NCI-H1048 (cell line): ENCODE results near the gene RNPS1.
"Not testable (repeated sequence)": the region's sequence is repeated elsewhere in the genome, so short reads cannot be mapped to it uniquely, and the experiment has no call there.

Experiments
- DNase-seq: peaks from one replicate; lab custom pipeline; 2025; lab: John Stamatoyannopoulos, UW

Gene RNPS1

GRCh38 chr16:2256531-2257140 lies 11.3 kb downstream of the RNPS1 start:
- no peak for DNase-seq

GRCh38 chr16:2253293-2253692 lies 14.6 kb downstream of the RNPS1 start:
- no peak for DNase-seq

GRCh38 chr16:2252806-2253148 lies 15.1 kb downstream of the RNPS1 start:
- DNase-seq: no peak

GRCh38 chr16:2251296-2252111 lies 16.4 kb downstream of the RNPS1 start, which contains the start of gene ECI1:
ECI1 (minus strand) TSS chr16:2251587; CDS start chr16:2251566, 21 bp downstream.
- no peak for DNase-seq

GRCh38 chr16:2250652-2251295 lies 17.2 kb downstream of the RNPS1 start:
- no peak for DNase-seq

GRCh38 chr16:2246301-2246885 lies 21.5 kb downstream of the RNPS1 start:
- DNase-seq: no peak

GRCh38 chr16:2244926-2245795 lies 22.8 kb downstream of the RNPS1 start:
- DNase-seq: no peak

- no peak for DNase-seq
These were observed 23.6 kb downstream of the RNPS1 start for GRCh38 chr16:2244301-2244700.

GRCh38 chr16:2243781-2244180 lies 24.1 kb downstream of the RNPS1 start:
- DNase-seq: no peak

- no peak for DNase-seq
These were observed 24.8 kb downstream of the RNPS1 start for GRCh38 chr16:2243031-2243528.

- DNase-seq: no peak
These were observed 25.3 kb downstream of the RNPS1 start for GRCh38 chr16:2242598-2242997.

GRCh38 chr16:2240331-2240730 lies 27.6 kb downstream of the RNPS1 start:
- DNase-seq: not testable (repeated sequence)

GRCh38 chr16:2238838-2239675 lies 28.9 kb downstream of the RNPS1 start:
- DNase-seq: no peak

GRCh38 chr16:2238150-2238837 lies 29.6 kb downstream of the RNPS1 start:
- DNase-seq: no peak

- DNase-seq: no peak
These were observed 30.3 kb downstream of the RNPS1 start for GRCh38 chr16:2237493-2238149.

GRCh38 chr16:2237102-2237482 lies 30.8 kb downstream of the RNPS1 start:
- DNase-seq: no peak

GRCh38 chr16:2236337-2237101 lies 31.4 kb downstream of the RNPS1 start, which contains the start of gene DNASE1L2:
DNASE1L2 (plus strand) TSS chr16:2236444; CDS start chr16:2236817, 373 bp downstream.
- DNase-seq: no peak

- no peak for DNase-seq
These were observed 32.1 kb downstream of the RNPS1 start for GRCh38 chr16:2235695-2236336.
